ENCODE data around the gene PIGZ. TPM values are rescaled to one million over a fixed set of nuclear protein-coding genes. Genes with fewer than 3 reads are reported as not detected.
A peak's percentile ranks its signal among the peaks of the same experiment; 100 is the strongest.

The PIGZ gene
- total RNA-seq, 4 donors from 2014 or later, result 2.3 to 8.0 (median 4.4) TPM

GRCh38 chr3:197003461-197004385 lies 35.1 kb upstream of the PIGZ start:
- WGBS, 2 donors, result 17 to 24% methylated on average over 47 to 52 of the region's 61 CpGs
- TF ChIP-seq POLR2A (IDR thresholded peaks at IDR 0.05), result no peak
- TF ChIP-seq CTCF (IDR thresholded peaks at IDR 0.05), result no peak
- intact Hi-C loops (cut with DNase I; ENCODE audit: low total_unique reads), result loop anchor here (10.0 kb wide), 1 partner anchor 181 kb away; no protein-coding TSS in a partner anchor
- DNase-seq (ENCODE audit: low spot score in 2 of 2), result no peak
- peak overlapping the region; percentile 21 for H3K4me3 ChIP-seq (ENCODE audit: low read depth, poor library complexity, severe bottlenecking)

- TF ChIP-seq CTCF (IDR thresholded peaks at IDR 0.05) (no peak), POLR2A (IDR thresholded peaks at IDR 0.05) (no peak)
- WGBS, 2 donors, result 0 to 3% methylated on average over 3 to 8 of the region's 113 CpGs
- peak overlapping the region; percentile 21 for H3K4me3 ChIP-seq (ENCODE audit: low read depth, poor library complexity, severe bottlenecking)
- peak; percentile 43 to 95 for DNase-seq (ENCODE audit: low spot score in 2 of 2)
- intact Hi-C loops (cut with DNase I; ENCODE audit: low total_unique reads), result loop anchor here (10.0 kb wide), 1 partner anchor 182 kb away; no protein-coding TSS in a partner anchor
Observed at GRCh38 chr3:197002701-197003454, 34.2 kb upstream of the PIGZ start.

- H3K4me3 ChIP-seq (ENCODE audit: low read depth, poor library complexity, severe bottlenecking), result peak overlapping the region; percentile 21
- intact Hi-C loops (cut with DNase I; ENCODE audit: low total_unique reads), result loop anchor here (10.0 kb wide), 1 partner anchor 183 kb away; no protein-coding TSS in a partner anchor
- no peak for DNase-seq (ENCODE audit: low spot score in 2 of 2)
- no peak for TF ChIP-seq CTCF (IDR thresholded peaks at IDR 0.05)
- no peak for TF ChIP-seq POLR2A (IDR thresholded peaks at IDR 0.05)
- WGBS, 2 donors, result 15 to 34% methylated on average over 28 to 51 of the region's 55 CpGs
Observed at GRCh38 chr3:197001972-197002700, 33.5 kb upstream of the PIGZ start.

GRCh38 chr3:197001106-197001971 lies 32.7 kb upstream of the PIGZ start:
- TF ChIP-seq CTCF (IDR thresholded peaks at IDR 0.05) (no peak), POLR2A (IDR thresholded peaks at IDR 0.05) (no peak)
- intact Hi-C loops (cut with DNase I; ENCODE audit: low total_unique reads), result loop anchor here (10.0 kb wide), 1 partner anchor 183 kb away; no protein-coding TSS in a partner anchor
- DNase-seq (ENCODE audit: low spot score in 2 of 2), result no peak
- no peak overlapping the region for H3K4me3 ChIP-seq (ENCODE audit: low read depth, poor library complexity, severe bottlenecking)
- WGBS, 2 donors, result 70 to 86% methylated on average over 19 to 20 of the region's 20 CpGs

All from lower leg skin (tissue), 4 donors.